ENCODE measurements around the gene DOK1.

DNA sequence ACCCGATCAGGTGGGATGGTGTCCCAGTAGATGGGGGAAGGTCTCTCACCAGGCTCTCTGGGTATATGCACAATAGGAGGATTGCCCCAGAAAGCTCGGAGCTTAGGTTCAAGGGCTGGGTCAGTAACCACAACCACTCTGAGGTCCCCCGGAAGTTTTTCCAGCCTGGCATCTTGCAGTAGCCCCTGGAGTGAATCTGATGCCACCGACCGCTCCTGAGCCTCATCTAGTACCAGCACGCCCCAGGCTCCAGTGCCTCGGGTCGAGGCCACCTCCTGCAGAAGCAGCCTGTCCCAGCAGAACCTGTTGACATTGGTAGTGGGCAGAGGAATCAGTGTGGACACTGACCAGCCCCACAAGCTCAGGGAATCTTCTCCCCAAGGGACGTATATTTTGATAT lies 30.5 kb upstream of the DOK1 start:
- TF ChIP-seq, protein P1, sequence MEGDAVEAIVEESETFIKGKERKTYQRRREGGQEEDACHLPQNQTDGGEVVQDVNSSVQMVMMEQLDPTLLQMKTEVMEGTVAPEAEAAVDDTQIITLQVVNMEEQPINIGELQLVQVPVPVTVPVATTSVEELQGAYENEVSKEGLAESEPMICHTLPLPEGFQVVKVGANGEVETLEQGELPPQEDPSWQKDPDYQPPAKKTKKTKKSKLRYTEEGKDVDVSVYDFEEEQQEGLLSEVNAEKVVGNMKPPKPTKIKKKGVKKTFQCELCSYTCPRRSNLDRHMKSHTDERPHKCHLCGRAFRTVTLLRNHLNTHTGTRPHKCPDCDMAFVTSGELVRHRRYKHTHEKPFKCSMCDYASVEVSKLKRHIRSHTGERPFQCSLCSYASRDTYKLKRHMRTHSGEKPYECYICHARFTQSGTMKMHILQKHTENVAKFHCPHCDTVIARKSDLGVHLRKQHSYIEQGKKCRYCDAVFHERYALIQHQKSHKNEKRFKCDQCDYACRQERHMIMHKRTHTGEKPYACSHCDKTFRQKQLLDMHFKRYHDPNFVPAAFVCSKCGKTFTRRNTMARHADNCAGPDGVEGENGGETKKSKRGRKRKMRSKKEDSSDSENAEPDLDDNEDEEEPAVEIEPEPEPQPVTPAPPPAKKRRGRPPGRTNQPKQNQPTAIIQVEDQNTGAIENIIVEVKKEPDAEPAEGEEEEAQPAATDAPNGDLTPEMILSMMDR (IDR thresholded peaks at IDR 0.05; ENCODE audit: low read depth, low read length, poor library complexity, severe bottlenecking), result no peak
- TF ChIP-seq EZH2phosphoT487 (IDR thresholded peaks at IDR 0.05; ENCODE audit: borderline replicate concordance, low read length), result no peak
